ENCODE results near the gene BANF2.

- TF ChIP-seq CTCF (conservative IDR thresholded peaks at IDR 0.05 in 1 of 2, IDR thresholded peaks at IDR 0.05 in 1 of 2; ENCODE audit: extremely low read depth in 1 of 2, insufficient read depth in 1 of 2, low read depth in 1 of 2, low read length in 2 of 2): no peak
- no peak for TF ChIP-seq EZH2 (IDR thresholded peaks at IDR 0.05; ENCODE audit: borderline replicate concordance, low read length)
These were observed 43.9 kb downstream of the BANF2 start for GRCh38 chr20:17743677-17744076.

Data from mammary epithelial cell (primary cell).